Panc1 (cell line): ENCODE measurements around the gene PANK2. TPM values are rescaled to one million over a fixed set of nuclear protein-coding genes. Genes with fewer than 3 reads are reported as not detected.

Experiments used
- ATAC-seq: fragments of 200-7000 bp; cut with Tn5 transposase; 2 replicates; pipeline ENCODE4 v1.9.1; 2020; ENCODE audit warnings: mild to moderate bottlenecking, moderate library complexity
- BruUV-seq: library from RNA; stranded (reverse); fragments of 400-500 nt; replicated peaks from 2 replicates; lab custom pipeline; 2021; lab: Mats Ljungman, UMichigan
- CTCF ChIA-PET: fragments of 300-600 bp; sonication (Branson Sonifier 250); formaldehyde crosslinking; loops from one replicate; lab custom pipeline; 2022; ENCODE audit warnings: antibody characterized with exemption; lab: Charles Lee
- POLR2A ChIA-PET: fragments of 300-600 bp; sonication (Branson Sonifier 250); formaldehyde crosslinking; loops from one replicate; lab custom pipeline; 2022; ENCODE audit warnings: antibody characterized with exemption; lab: Charles Lee
- DNase-seq: peaks from one replicate; pipeline ENCODE4 v3.0.0-alpha.2; 2010; ENCODE audit warnings: low read depth, low spot score
- H3K27ac ChIP-seq: 2 replicates; pipeline ENCODE4 v1.5.1; 2011; ENCODE audit warnings: mild to moderate bottlenecking, low read length, inconsistent platforms
- H3K27me3 ChIP-seq: fragments of 200-500 bp; sonication (Bioruptor generic); 2 replicates; pipeline ENCODE4 v1.6.0; 2014; ENCODE audit warnings: low read length, inconsistent platforms; ENCODE audit not compliant: control insufficient read depth, insufficient read depth
- H3K36me3 ChIP-seq: fragments of 200-500 bp; sonication (Bioruptor generic); 2 replicates; pipeline ENCODE4 v1.5.1; 2014; ENCODE audit warnings: inconsistent platforms, mild to moderate bottlenecking, low read length, moderate library complexity; ENCODE audit not compliant: control insufficient read depth, insufficient read depth
- H3K4me1 ChIP-seq: 2 replicates; pipeline ENCODE4 v1.5.1; 2011; ENCODE audit warnings: inconsistent platforms, mild to moderate bottlenecking, low read length, moderate library complexity; ENCODE audit not compliant: control insufficient read depth, insufficient read depth
- H3K4me3 ChIP-seq, 2 experiments: 2 replicates each; pipeline ENCODE4 v1.5.1; 2011 to 2012; ENCODE audit warnings: low read depth in 2 of 2, low read length in 2 of 2, mild to moderate bottlenecking in 2 of 2, inconsistent platforms in 1 of 2, moderate library complexity in 1 of 2
- H3K9me3 ChIP-seq: fragments of 200-500 bp; sonication (Bioruptor generic); 2 replicates; pipeline ENCODE4 v1.5.1; 2014; ENCODE audit warnings: low read depth, mild to moderate bottlenecking, inconsistent platforms, low read length, moderate library complexity; ENCODE audit not compliant: control insufficient read depth, insufficient read depth
- CTCF ChIP-seq: fragments of 450-650 bp; IDR thresholded peaks from 2 replicates; pipeline ENCODE4 v1.5.1; 2017; ENCODE audit warnings: mild to moderate bottlenecking
- POLR2AphosphoS5 ChIP-seq: IDR thresholded peaks from 2 replicates; pipeline ENCODE4 v1.6.1; 2012; ENCODE audit warnings: mild to moderate bottlenecking, low read depth, low read length, moderate library complexity
- REST ChIP-seq, 2 experiments: IDR thresholded peaks; 2 replicates each; pipeline ENCODE4 v1.6.1; 2011 to 2012; ENCODE audit warnings: low read depth in 2 of 2, control low read depth in 1 of 2, low read length in 1 of 2, mild to moderate bottlenecking in 1 of 2, moderate library complexity in 1 of 2; ENCODE audit not compliant: insufficient read depth in 1 of 2
- SIN3A ChIP-seq: IDR thresholded peaks from 2 replicates; pipeline ENCODE4 v1.6.1; 2012; ENCODE audit warnings: low read depth, mild to moderate bottlenecking, low read length, moderate library complexity, borderline replicate concordance; ENCODE audit not compliant: insufficient read depth
- TCF7L2 ChIP-seq: IDR thresholded peaks from 2 replicates; pipeline ENCODE4 v1.6.1; 2011; ENCODE audit warnings: mild to moderate bottlenecking, low read depth, low read length, inconsistent platforms
- in situ Hi-C: cut with HindIII; loops from 2 replicates; pipeline ENCODE4 v1.10.0; 2016; ENCODE audit warnings: low sequenced_read_pairs, low pct_unique_long_range_greater_than_20kb
- intact Hi-C: fragments of 100-400 bp; cut with micrococcal nuclease; formaldehyde crosslinking; loops from one replicate; pipeline ENCODE4 v1.10.0; 2022; ENCODE audit not compliant: unreplicated experiment
- total RNA-seq: library from RNA; stranded (reverse); gene quantifications from one replicate; pipeline ENCODE4 v1.2.1, GENCODE V29; 2021; ENCODE audit not compliant: unreplicated experiment

PANK2 gene
- total RNA-seq, 1 experiment from 2014 or later = 40.9 TPM

GRCh38 chr20:3910853-3911252 is 21.7 kb downstream of the PANK2 start:
- CTCF ChIA-PET = interaction anchor here (0.7 kb wide), 1 partner anchor 1058 kb away, joined by 3 read pairs; no protein-coding TSS in a partner anchor
- Histone ChIP-seq H3K4me1 (no peaks in the 10 kb centered on the region), H3K36me3 (peaks cover 26% of the 10 kb centered on the region), H3K4me3 (no peak overlapping the region), H3K27ac (no peak overlapping the region), H3K9me3 (no peaks in the 10 kb centered on the region), H3K27me3 (no peaks in the 10 kb centered on the region)
- no peak for ATAC-seq
- POLR2A ChIA-PET = no interaction called here
- in situ Hi-C loops (no loop called here), intact Hi-C loops (no loop called here)
- no peak for TF ChIP-seq CTCF
- TF ChIP-seq SIN3A = no peak
- no peak for TF ChIP-seq POLR2AphosphoS5
- TF ChIP-seq TCF7L2 = no peak
- no peak for DNase-seq
- BruUV-seq = no TSS peak

GRCh38 chr20:3911956-3912355 is 22.8 kb downstream of the PANK2 start:
- Histone ChIP-seq H3K9me3 (no peaks in the 10 kb centered on the region), H3K4me1 (no peaks in the 10 kb centered on the region), H3K36me3 (peaks cover 29% of the 10 kb centered on the region), H3K4me3 (no peak overlapping the region), H3K27me3 (no peaks in the 10 kb centered on the region), H3K27ac (no peak overlapping the region)
- ATAC-seq (no peak), DNase-seq (no peak)
- CTCF ChIA-PET = no interaction called here
- no TSS peak for BruUV-seq
- no peak for TF ChIP-seq POLR2AphosphoS5
- TF ChIP-seq REST (IDR thresholded peaks at IDR 0.05; ENCODE audit: insufficient read depth in 1 of 2, low read depth in 2 of 2, low read length in 1 of 2) = no peak
- TF ChIP-seq SIN3A = no peak
- no peak for TF ChIP-seq CTCF
- TF ChIP-seq TCF7L2 = no peak
- POLR2A ChIA-PET = no interaction called here
- intact Hi-C loops (no loop called here), in situ Hi-C loops (no loop called here)
